Activated CD4-positive, alpha-beta T cell treated with anti-CD3 and anti-CD28 coated beads, Interleukin-2, amount 50 U/mL, for 16 hours (primary cell): Measurements from ENCODE around the gene GTF2H4.
"Not testable (repeated sequence)": the region's sequence is repeated elsewhere in the genome, so short reads cannot be mapped to it uniquely, and the experiment has no call there.

Source experiments
- DNase-seq: peaks from one replicate; pipeline ENCODE4 v3.0.0-alpha.2; 2020

Gene GTF2H4

DNA sequence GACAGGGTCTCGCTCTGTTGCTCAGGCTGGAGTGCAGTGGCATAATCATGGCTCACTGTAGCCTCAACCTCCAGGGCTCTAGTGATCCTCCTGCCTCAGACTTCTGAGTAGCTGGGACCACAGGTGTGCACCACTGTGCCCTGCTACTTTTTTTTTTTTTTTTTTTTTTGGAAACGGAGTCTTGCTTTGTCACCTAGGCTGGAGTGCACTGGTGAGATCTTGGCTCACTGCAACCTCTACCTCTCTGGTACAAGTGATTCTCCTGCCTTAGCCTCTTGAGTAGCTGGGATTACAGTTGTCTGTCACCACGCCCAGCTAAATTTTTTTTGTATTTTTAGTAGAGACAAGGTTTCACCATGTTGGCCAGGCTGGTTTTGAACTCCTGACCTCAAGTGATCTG, 19.1 kb downstream of the GTF2H4 start:
- not testable (repeated sequence) for DNase-seq

DNA sequence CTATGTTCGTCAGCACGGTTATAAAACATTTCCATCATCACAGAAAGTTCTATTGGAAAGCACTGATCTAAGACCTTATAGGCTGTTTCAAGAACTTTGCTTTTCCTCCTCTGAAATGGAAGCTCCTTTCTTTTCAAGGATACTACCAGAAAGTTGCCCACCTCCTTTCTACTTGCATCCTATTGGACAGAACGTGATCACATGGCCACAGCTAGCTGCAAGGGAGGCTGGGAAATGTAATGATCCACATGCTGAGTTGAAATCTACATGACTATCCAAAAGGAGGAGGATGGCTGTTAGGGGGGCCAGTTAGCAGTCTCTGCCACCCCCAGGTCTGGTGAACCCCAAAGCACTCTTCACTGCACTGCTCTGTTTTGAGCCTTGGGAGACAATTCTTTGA, 20.7 kb downstream of the GTF2H4 start:
- DNase-seq = no peak

DNA sequence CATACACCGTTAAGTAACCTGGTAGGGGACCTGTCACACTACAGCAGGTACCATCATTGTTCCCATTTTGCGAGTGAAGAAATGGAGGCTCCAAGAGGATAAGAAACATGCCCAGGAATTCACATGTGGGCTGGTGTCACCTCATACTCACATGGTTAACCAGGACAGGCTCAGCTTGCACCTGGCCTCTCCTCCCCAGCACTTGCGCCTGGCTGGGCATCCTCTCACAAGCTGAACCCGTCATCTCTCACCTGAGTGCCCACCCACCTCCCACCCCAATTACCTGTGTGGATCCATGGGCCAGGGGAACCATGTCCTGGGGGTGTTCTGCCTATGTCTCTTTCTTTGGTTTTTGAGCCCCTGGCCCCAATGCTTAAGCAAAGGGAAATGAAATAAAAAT, 22.5 kb downstream of the GTF2H4 start:
- DNase-seq = no peak

DNA sequence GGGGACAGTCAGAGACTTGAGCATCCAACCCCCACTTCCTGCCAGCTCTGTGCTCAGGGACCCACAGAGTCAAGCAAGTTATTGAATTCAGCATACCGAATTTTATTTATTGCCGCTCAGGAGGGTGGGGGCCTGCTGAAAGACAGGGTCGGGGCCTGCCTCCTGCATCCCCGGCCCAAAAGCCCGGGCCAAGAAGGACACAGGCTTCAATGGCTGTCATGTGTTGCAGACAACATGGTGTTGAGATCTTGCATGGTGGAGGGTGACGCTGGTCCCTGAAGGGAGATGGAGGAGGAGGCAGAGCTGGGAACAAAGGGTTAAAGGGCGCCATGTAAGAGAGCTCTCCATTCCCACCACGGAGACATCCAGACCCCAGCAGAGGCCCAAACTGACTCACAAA, 23.3 kb downstream of the GTF2H4 start:
- DNase-seq = no peak

DNA sequence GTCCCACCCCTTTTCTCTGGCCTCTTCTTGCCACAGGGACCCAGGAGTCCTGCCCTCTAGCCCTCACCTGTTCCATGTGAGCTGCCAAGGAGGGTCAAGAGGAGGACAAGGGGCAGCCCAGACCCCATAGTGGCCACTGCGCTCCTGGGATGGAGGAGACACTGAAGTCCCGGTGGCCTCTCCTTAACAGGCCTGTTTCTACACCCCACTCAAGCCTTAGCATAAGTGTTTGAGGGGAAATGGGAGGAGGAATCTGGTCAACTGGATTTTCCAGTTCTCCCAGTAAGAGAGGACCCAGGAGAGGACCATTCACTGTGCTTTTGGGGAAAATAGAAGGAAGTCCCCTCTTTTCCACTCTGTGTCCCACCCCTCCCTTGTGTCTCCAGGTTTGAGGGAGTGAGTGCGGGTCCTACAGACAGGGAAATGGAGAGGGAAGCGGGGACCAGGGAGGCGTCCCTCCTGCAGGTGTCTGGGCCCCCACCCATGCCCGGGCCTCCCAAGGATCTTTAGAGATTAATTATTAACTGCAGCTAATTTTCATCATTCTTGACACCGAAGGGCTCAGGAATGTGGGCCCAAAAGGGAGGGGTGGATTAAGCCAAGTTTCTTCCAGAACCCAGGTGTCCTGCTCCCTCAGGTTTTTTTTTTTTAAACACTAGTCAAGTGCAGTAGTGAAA, 24.1 kb downstream of the GTF2H4 start, which contains the start of gene SFTA2:
Gene SFTA2 (minus strand): TSS at position 202 of the 677 bp plus-strand sequence. CDS start 74 bp downstream, at position 128.
- DNase-seq = no peak

DNA sequence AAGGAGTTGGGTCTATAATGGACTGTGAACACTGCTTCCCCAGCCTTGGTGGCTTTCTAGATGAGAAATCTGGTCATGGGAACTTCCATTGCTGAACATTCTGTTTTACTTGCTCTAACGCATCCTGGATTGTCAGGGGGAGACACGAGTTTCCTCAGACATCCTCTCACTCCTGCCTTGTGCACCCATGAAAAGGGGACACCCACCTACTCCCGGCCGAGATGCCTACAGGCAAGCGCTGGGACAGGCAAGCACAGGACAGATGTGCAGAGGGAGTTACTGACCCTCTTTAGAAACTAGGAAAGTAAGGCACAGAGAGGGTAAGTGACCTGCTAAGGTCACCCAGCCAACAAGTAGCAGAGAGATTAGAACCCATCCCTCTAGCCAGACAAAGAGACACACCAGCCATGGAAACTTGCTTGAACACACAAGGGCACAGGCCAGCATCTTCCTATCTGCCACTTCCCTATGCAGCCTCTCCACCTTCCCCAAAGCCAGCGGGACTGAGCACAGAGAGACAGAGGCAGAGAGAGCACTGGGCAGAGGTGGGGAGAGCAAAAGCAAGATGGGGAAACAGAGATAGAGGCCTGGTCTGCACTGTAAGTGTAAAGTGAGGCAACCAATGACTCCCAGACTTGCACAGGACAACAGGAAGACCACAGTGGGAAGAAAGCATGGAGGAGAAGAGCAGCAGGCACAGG, 24.8 kb downstream of the GTF2H4 start:
- no peak for DNase-seq

DNA sequence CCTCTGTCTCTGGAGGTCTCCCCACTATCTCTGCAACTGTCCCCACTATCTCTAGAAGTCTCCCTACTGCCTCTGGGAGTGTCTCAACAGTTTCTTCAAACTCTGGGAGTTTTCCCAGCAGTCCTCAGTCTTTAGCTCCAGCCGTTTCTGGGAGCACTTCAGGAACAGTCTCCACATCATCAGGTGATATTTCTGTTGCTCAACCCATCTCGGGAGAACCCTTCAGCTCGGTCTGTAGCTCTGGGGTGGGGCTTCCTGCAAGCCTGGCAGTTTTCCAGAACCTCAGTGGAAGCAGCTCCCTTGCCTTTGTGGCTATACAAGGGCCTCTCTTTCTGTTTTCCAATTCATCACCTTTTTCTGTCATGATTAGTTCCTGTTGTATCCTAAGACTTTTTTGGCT, 27.0 kb downstream of the GTF2H4 start:
- no peak for DNase-seq

DNA sequence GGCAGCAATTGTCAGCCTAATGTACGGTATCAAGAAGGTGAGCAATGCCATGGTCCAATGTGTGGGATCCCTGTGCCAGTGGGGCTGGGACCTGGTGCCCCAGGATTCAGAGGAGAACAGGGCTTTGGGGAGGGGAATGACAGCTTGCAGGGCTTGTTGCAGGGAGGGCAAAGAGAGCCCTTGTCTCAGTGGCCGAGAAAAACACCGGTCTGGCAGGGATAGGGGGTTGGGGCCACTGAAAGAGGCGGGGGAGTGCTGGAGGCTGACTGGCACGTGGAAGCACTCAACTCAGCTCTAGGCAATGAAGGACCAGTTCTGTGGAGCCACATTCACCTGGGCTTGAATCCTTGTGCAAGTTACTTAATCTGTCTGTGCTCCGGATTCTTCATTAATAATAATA, 29.3 kb downstream of the GTF2H4 start:
- no peak for DNase-seq

DNA sequence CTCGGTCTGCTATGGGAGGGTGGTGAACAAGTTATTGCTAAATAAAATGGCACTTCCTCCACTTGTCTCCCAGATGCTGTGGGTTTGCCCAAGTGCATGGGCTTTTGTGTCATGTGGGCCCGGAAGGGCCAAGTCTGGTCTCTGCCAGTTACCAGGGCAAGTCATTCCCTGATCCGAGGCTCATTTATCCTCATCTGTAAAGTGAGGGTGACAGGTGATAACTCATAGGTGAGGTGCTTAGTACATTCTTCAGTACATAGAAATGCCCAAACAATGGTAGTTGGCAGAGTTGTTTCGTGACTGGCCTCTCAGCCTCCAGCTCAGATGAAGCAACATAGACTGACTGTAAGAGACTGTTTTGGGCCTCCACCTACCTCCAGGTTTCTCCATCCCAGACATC, 30.7 kb downstream of the GTF2H4 start:
- no peak for DNase-seq

DNA sequence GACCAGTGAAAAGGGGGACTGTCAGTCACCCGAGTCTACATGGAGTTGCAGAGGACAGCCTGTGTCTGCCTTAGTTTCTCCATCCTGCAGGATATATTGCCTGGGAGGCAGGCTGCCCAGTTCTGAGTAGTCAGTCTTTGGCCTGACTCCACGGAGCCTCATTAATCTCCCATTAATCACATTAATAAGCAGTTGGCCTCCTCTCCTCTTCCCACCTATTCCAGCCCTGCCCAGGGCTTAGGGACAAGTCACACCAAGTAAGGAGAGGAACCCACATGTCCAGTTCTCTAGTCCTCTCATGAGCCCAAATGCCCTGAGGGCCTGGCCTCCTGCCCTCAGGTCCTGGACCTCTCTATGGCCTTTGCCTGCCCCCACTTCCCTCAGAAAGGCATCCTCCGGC, 31.5 kb downstream of the GTF2H4 start:
- DNase-seq = no peak

DNA sequence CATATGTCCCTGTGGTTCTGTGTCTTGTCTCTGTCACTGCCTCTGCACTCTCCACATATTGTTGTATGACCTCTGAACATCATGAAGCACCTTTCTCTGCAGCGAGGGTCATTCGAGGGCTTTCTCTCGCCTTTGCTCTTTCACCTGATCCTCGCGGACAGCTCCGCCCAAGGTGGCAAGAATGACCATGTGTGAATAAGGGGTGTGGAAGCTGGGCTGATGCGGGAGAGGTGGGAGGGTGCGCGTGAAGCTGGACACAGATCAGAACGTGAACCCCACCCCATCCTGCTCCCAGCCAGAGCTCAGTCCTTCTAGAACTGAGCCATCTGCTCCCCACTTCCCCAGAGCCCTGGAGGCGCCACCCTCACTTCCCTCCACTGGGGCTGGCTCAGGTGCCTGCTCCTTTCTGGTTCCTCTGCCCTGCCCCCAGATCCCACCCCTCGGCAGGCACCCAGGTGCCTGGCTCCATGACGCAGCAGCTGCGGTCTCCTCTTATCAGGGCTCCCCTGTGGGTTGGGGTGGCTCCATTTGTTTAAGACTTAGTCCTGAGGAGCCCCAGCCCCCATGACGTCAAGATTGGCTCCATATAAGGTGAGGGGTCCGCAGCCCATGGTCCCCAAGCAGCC, 32.5 kb downstream of the GTF2H4 start, which contains the start of gene MUCL3:
Gene MUCL3 (plus strand): TSS at position 613 of the 626 bp plus-strand sequence. CDS start 27 bp downstream, outside the sequence.
- DNase-seq = no peak

DNA sequence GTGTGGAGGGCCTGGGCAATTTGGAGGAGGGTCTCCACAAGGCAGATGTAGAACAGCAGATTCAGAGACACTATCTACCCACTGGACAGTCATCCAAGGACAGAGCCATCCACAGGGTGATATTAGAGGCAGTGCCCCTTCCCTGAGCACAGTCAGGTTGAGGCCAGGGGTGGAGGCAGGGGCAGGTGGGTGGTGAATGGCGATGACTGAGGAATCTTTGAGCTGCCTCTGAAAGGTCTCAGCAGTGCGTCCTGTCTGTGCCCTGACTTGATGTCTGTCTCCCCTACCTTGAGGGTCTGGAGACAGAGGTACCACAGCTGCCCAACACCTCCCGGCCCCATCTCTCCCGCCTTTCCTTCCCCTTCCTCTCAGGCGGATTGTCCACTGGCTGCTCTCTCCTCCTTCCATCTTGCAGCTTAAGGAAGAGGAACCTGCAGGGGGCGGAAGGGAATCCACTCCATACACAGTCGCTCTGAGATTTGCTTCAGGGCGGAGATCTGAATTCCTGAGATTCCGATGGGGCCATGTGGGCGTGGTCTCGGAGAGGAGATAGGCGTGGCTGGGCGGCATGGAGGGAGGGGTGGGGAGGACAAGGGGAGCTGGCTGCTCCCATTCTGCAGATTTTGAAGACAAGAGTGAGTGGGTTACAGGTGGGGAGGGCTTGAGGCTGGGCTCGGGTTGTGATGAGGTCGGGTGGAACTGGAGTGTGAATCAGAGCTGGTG, 34.5 kb downstream of the GTF2H4 start:
- no peak for DNase-seq

DNA sequence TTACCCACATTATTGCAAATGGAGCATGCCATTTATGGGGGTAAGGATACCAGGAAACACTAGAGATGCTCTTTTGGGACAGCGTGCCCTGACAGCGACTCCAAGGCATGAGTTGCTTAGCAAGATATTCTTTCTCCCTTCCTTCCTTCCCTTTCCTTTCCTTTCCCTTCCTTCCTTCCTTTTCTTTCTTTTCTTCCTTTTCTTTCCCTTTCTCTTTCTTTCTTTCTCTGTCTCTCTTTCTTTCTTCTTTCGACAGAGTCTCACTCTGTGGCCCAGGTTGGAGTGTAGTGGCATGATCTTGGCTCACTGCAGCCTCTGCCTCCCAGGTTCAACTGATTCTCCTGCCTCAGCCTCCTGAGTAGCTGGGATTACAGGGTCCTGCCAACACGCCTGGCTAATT, 36.0 kb downstream of the GTF2H4 start:
- no peak for DNase-seq

DNA sequence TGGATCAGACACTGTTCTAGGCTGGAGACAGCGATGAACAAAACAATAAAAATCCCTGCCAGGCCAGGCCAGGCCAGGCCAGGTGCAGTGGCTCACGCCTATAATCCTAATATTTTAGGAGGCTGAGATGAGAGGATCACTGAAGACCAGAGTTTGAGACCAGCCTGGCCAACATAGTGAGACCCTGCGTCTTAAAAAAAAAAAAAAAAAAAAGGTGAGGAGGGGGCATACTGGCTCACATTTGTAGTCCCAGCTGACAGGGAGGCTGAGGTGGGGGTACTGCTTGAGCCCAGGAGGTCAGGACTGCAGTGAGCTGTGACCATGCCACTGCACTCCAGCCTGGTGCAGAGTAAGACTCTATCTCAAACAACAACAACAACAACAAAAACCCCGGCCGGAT, 37.3 kb downstream of the GTF2H4 start:
- DNase-seq = no peak

DNA sequence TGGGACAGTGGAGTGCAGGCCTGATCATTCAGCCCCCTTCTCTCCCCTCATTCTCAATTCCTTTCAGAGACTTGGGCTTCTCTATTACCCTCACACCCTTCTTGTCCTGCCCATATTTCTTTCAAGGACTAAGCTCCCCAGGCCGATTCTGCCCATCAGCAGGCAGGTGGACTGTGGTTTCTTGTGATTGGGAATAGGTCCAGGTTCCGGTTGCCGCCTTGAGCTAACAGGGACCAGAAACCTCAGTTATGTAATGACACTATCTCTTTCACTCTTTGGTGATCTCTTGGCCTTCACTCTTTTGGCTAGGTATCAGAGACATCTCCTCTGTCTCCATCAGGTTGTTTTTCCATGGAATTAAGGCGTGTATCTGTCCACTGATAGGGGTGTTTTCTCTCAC, 39.2 kb downstream of the GTF2H4 start:
- no peak for DNase-seq

DNA sequence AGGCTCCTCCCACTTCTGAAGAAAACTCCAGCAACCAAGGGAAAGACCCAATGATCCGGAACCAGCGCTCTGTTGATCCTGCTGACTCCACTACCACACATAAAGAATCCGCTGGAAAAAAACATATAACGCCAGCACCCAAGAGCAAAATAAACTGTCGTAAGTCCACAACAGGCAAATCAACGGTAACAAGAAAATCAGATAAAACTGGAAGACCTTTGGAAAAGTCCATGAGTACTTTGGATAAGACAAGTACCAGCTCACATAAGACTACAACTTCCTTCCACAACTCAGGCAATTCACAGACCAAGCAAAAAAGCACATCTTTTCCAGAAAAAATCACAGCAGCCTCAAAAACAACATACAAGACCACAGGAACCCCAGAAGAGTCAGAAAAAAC, 40.8 kb downstream of the GTF2H4 start:
- no peak for DNase-seq

DNA sequence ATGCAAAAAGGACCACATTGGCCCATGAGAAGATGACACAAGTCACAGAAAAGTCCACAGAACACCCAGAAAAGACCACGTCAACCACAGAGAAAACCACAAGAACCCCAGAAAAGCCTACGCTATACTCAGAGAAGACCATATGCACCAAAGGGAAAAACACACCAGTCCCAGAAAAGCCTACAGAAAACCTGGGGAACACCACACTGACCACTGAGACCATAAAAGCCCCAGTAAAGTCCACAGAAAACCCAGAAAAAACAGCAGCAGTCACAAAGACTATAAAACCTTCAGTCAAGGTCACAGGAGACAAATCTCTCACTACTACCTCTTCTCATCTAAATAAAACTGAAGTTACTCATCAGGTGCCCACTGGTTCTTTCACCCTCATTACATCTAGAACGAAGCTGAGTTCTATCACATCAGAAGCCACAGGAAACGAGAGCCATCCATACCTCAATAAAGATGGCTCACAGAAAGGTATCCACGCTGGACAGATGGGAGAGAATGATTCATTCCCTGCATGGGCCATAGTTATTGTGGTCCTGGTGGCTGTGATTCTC, 44.0 kb downstream of the GTF2H4 start:
- no peak for DNase-seq

DNA sequence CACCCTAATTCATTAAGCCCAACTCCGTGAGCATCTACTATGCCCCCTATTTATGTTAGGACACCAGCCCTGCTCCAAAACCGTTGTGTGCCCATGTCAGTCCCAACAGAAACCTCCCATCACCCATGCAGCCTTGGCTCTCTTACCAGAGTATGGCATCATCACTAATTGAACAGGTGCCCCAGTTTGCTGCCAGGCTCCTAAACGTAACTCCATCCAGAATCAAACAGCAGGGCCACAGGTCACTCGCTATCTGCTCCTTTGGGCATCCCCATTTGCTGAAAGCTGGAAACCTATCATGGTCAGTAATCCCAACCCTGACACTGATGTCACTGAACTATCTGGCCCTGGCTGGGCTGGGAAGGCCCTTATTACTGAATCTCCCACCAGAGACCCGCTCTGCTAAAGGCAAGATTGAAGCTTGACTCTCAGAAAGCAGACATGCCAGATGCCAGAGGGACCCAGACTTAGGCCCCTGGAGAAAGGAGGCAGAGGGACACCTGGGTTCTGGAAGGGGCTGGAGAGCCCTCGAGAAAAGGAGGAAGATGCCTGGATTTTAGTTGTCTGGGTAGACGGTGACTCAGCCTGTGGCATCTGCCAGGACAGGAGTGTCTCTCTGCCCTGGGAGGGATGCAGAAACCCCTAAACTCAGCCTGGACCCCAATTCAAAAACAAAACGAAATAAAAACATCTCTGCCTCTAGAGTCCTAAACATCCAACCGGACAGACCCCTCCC, 46.8 kb downstream of the GTF2H4 start:
- DNase-seq = no peak

DNA sequence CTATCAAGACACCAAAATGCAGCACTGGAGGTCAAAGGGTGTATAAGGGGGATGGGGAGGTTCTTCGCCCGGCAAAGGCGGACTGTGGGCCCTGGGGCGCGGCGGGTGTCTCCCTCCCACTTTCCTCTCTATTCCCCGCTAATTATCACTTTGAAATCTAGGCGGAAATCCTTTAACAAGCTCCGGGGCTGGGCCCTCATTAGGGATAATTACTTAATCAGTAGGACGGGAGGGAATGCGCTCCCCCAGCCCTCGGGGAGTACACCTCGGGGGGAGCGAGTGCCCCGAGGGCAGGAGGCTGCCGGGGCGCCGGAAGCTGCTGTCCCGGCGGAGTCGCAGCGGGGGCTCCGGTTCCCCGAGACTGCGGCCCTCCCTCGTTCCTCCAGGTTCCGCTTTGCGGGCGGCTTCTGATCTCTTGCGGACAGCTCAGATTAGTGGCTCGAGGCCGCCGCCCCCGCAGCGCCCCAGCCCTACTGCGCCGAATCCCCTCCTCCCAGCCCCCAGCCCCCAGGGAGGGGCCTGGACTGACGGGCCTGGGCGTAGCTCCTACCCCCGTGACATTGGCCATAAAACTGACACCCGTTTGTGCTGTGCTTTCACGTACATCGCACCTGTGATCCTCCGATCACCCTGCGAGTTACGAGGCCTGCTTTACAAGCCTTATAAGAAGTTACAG, 47.5 kb downstream of the GTF2H4 start:
- DNase-seq = peak; percentile 44

DNA sequence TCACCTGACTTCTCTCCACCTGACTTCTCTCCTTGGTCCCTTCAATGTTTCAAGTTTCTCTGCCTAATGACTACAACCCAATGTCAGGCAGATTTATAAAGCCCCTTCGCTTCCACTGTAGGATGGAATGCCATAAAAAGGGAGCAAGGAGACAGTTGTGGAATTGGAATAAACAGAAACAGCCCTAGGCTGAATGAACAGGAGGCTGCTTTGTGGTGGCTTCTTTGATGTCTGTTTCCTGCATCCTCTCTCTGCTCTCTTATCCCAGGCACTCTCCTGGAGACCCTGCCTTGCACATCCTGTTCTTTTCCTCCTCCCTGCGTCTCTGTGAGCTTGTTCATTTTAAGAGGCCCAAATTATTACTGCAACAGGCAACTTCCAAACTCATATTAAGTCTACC, 49.7 kb downstream of the GTF2H4 start:
- no peak for DNase-seq

DNA sequence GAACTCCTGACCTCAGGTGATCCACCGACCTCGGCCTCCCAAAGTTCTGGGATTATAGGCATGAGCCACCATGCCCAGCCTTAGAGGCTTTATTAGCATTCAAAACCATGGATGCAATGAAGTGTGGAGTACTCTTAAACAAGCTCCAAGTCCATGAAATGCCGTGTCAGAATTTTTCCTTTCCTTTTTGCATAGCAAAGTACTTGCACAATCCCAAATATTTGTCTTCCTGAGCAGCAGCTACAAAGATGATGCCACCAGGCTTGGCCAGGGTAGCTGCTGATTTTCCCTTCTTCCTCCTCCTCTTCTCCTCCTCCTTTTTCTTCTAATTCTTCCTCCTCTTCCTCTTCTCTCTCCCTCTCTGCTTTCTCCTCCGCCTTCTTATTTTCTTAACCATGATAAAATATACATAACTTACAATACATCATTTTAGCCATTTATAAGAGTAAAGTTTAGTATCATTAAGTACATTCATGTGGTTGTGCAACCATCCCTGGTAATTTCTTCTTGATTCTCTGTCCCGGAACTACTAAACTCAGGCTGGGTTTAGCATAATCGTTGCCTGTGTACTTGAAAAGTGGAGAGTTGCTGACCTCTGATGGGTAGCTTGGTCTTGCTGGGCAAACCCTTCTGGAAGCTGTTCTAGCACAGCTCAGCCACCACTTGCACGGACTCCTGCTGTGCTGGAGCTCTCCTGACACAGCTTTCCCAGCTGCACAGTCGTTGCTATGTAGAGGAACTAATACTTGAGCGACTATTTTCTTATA, 53.1 kb downstream of the GTF2H4 start:
- no peak for DNase-seq
